H9 (cell line): Measurements from ENCODE around the gene CYTH4. TPM values are rescaled to one million over a fixed set of nuclear protein-coding genes. Genes with fewer than 3 reads are reported as not detected.

Experiments used
- DNase-seq: peaks from one replicate; pipeline ENCODE4 v3.0.0-alpha.2; 2017
- H2AFZ ChIP-seq: one replicate; pipeline ENCODE4 v1.6.1; 2013; ENCODE audit warnings: mild to moderate bottlenecking, low read length, control low read depth, moderate library complexity
- H2AK5ac ChIP-seq: 2 replicates; pipeline ENCODE4 v1.6.1; 2013; ENCODE audit warnings: low read length, control low read depth, mixed read lengths; ENCODE audit not compliant: insufficient read length
- H2BK120ac ChIP-seq: one replicate; pipeline ENCODE4 v1.6.1; 2013; ENCODE audit warnings: low read depth, mild to moderate bottlenecking, low read length, control low read depth, inconsistent platforms; ENCODE audit not compliant: poor library complexity, severe bottlenecking
- H2BK12ac ChIP-seq: 2 replicates; pipeline ENCODE4 v1.6.1; 2013; ENCODE audit warnings: low read length, control low read depth, mixed read lengths, low read depth; ENCODE audit not compliant: insufficient read length
- H2BK15ac ChIP-seq: 2 replicates; pipeline ENCODE4 v1.6.1; 2013; ENCODE audit warnings: low read depth, low read length, control low read depth
- H2BK20ac ChIP-seq: one replicate; pipeline ENCODE4 v1.6.1; 2013; ENCODE audit warnings: low read depth, mild to moderate bottlenecking, low read length, control low read depth, inconsistent platforms; ENCODE audit not compliant: poor library complexity, severe bottlenecking
- H2BK5ac ChIP-seq: 2 replicates; pipeline ENCODE4 v1.6.1; 2013; ENCODE audit warnings: low read length, control low read depth, mixed read lengths; ENCODE audit not compliant: insufficient read length
- H3K14ac ChIP-seq: 2 replicates; pipeline ENCODE4 v1.6.1; 2013; ENCODE audit warnings: low read length, control low read depth; ENCODE audit not compliant: insufficient read depth
- H3K18ac ChIP-seq: 2 replicates; pipeline ENCODE4 v1.6.1; 2013; ENCODE audit warnings: low read depth, mild to moderate bottlenecking, mixed read lengths, low read length, control low read depth; ENCODE audit not compliant: insufficient read length
- H3K23ac ChIP-seq: 2 replicates; pipeline ENCODE4 v1.6.1; 2013; ENCODE audit warnings: low read length, control low read depth, mixed read lengths, low read depth; ENCODE audit not compliant: insufficient read length
- H3K23me2 ChIP-seq: 2 replicates; pipeline ENCODE4 v1.6.1; 2013; ENCODE audit warnings: low read depth, mild to moderate bottlenecking, mixed read lengths, low read length, control low read depth; ENCODE audit not compliant: insufficient read length, poor library complexity, severe bottlenecking
- H3K27ac ChIP-seq: 2 replicates; pipeline ENCODE4 v1.5.1; 2013; ENCODE audit warnings: low read length, control low read depth, mixed read lengths, low read depth; ENCODE audit not compliant: insufficient read length
- H3K27me3 ChIP-seq: 2 replicates; pipeline ENCODE4 v1.6.1; 2013; ENCODE audit warnings: low read length, control low read depth, inconsistent platforms; ENCODE audit not compliant: insufficient read depth
- H3K4ac ChIP-seq: 2 replicates; pipeline ENCODE4 v1.6.1; 2013; ENCODE audit warnings: low read depth, mild to moderate bottlenecking, control low read depth, inconsistent platforms, low read length, moderate library complexity
- H3K4me1 ChIP-seq: 2 replicates; pipeline ENCODE4 v1.6.1; 2013; ENCODE audit warnings: low read length, control low read depth, inconsistent platforms; ENCODE audit not compliant: insufficient read depth
- H3K4me2 ChIP-seq: 2 replicates; pipeline ENCODE4 v1.6.1; 2013; ENCODE audit warnings: low read length, control low read depth, mixed read lengths; ENCODE audit not compliant: insufficient read length, insufficient read depth
- H3K56ac ChIP-seq: 2 replicates; pipeline ENCODE4 v1.6.1; 2013; ENCODE audit warnings: low read depth, mild to moderate bottlenecking, mixed read lengths, low read length, control low read depth; ENCODE audit not compliant: insufficient read length
- H3K79me1 ChIP-seq: 2 replicates; pipeline ENCODE4 v1.6.1; 2013; ENCODE audit warnings: low read depth, mild to moderate bottlenecking, moderate library complexity, low read length, control low read depth, inconsistent platforms; ENCODE audit not compliant: insufficient read depth, poor library complexity, severe bottlenecking
- H3K79me2 ChIP-seq: 2 replicates; pipeline ENCODE4 v1.6.1; 2013; ENCODE audit warnings: low read length, control low read depth, inconsistent platforms; ENCODE audit not compliant: insufficient read depth
- H3K9ac ChIP-seq: 2 replicates; pipeline ENCODE4 v1.6.1; 2013; ENCODE audit warnings: low read length, control low read depth, mixed read lengths; ENCODE audit not compliant: insufficient read length; ENCODE audit errors: extremely low read depth
- H3K9me3 ChIP-seq: one replicate; pipeline ENCODE4 v1.6.1; 2013; ENCODE audit warnings: low read depth, low read length, inconsistent platforms; ENCODE audit not compliant: control insufficient read depth
- H3T11ph ChIP-seq: one replicate; pipeline ENCODE4 v1.6.1; 2013; ENCODE audit warnings: mild to moderate bottlenecking, low read length, control low read depth, inconsistent platforms
- H4K20me1 ChIP-seq: one replicate; pipeline ENCODE4 v1.6.1; 2013; ENCODE audit not compliant: control insufficient read depth, insufficient read length, insufficient read depth
- H4K5ac ChIP-seq: 2 replicates; pipeline ENCODE4 v1.6.1; 2013; ENCODE audit warnings: low read depth, mild to moderate bottlenecking, mixed read lengths, low read length, control low read depth; ENCODE audit not compliant: insufficient read length
- H4K8ac ChIP-seq: replicated peaks from 2 replicates; pipeline ENCODE4 v1.6.1; 2013; ENCODE audit warnings: low read length, control low read depth, mixed read lengths, low read depth; ENCODE audit not compliant: insufficient read length
- H4K91ac ChIP-seq: 2 replicates; pipeline ENCODE4 v1.6.1; 2013; ENCODE audit warnings: low read depth, mild to moderate bottlenecking, moderate library complexity, mixed read lengths, low read length, control low read depth; ENCODE audit not compliant: insufficient read length
- H3K27ac Mint-ChIP-seq, 3 experiments: 2 replicates in 2 of 3; 3 replicates in 1 of 3; pipeline ENCODE4 v1.8.0; 2020 to 2021; ENCODE audit warnings: mixed read lengths in 3 of 3, mild to moderate bottlenecking in 1 of 3, moderate library complexity in 1 of 3
- H3K27me3 Mint-ChIP-seq: 2 replicates; pipeline ENCODE4 v1.8.0; 2021; ENCODE audit warnings: low read depth, mild to moderate bottlenecking, moderate library complexity, mixed read lengths
- H3K36me3 Mint-ChIP-seq, 3 experiments: 2 replicates in 2 of 3; 3 replicates in 1 of 3; pipeline ENCODE4 v1.8.0; 2020 to 2021; ENCODE audit warnings: low read depth in 3 of 3, mixed read lengths in 3 of 3; ENCODE audit not compliant: insufficient read depth in 1 of 3
- H3K4me1 Mint-ChIP-seq, 2 experiments: 2 replicates each; pipeline ENCODE4 v1.8.0; 2020; ENCODE audit warnings: mixed read lengths in 2 of 2
- H3K4me3 Mint-ChIP-seq, 2 experiments: 2 replicates in 1 of 2; 3 replicates in 1 of 2; pipeline ENCODE4 v1.8.0; 2020 to 2021; ENCODE audit warnings: mild to moderate bottlenecking in 2 of 2, mixed read lengths in 2 of 2, moderate library complexity in 1 of 2
- H3K9me3 Mint-ChIP-seq, 2 experiments: 2 replicates in 1 of 2; 3 replicates in 1 of 2; pipeline ENCODE4 v1.8.0; 2020; ENCODE audit warnings: mild to moderate bottlenecking in 2 of 2, mixed read lengths in 2 of 2, moderate library complexity in 1 of 2
- CTCF ChIP-seq: fragments of 200-600 bp; sonication (generic); conservative IDR thresholded peaks from 3 replicates; pipeline ENCODE4 v1.8.0; 2021; ENCODE audit warnings: antibody characterized with exemption, mild to moderate bottlenecking
- WGBS: extraction: QIAGEN DNeasy Blood & Tissue Kit; methylation state at CpG from one replicate; pipeline ENCODE4 v1.1.7; 2013; ENCODE audit warnings: missing lambda C conversion rate, low lambda C conversion rate, mixed read lengths; ENCODE audit not compliant: insufficient read length; ENCODE audit errors: extremely low coverage; 5-methylcytosine and 5-hydroxymethylcytosine counted together
- total RNA-seq: library from RNA; stranded (reverse); gene quantifications from 2 replicates; pipeline ENCODE4 v1.2.1, GENCODE V29; 2021

CYTH4 gene
- total RNA-seq, 1 experiment from 2014 or later: not detected

- WGBS: no CpG with 5 or more reads among the region's 8 CpGs
- Mint-ChIP-seq H3K27me3 (peaks cover 82% of the 10 kb centered on the region), H3K4me3 (no peak overlapping the region), H3K27ac (no peak overlapping the region), H3K9me3 (no peaks in the 10 kb centered on the region), H3K36me3 (no peaks in the 10 kb centered on the region), H3K4me1 (peaks cover 35 to 68% of the 10 kb centered on the region in 2 experiments)
- Histone ChIP-seq H2AK5ac (no peak overlapping the region), H3K9me3 (no peaks in the 10 kb centered on the region), H2AFZ (no peak overlapping the region), H3K18ac (no peak overlapping the region), H2BK5ac (no peak overlapping the region), H4K91ac (no peak overlapping the region), H3K27me3 (peaks cover 3% of the 10 kb centered on the region; the same call in 1 of the 2 replicates), H4K5ac (no peak overlapping the region), H2BK12ac (no peak overlapping the region), H3K14ac (no peak overlapping the region), H2BK120ac (no peak overlapping the region), H3K23me2 (peaks cover 10% of the 10 kb centered on the region), H3K79me2 (no peaks in the 10 kb centered on the region), H2BK15ac (no peak overlapping the region), H3K79me1 (no peaks in the 10 kb centered on the region), H4K20me1 (no peaks in the 10 kb centered on the region), H4K8ac (no peak overlapping the region), H3K23ac (no peak overlapping the region), H3K9ac (no peak overlapping the region), H3K27ac (no peak overlapping the region), H2BK20ac (no peak overlapping the region), H3K4ac (no peak overlapping the region), H3T11ph (no peak overlapping the region), H3K4me1 (no peaks in the 10 kb centered on the region), H3K4me2 (no peak overlapping the region), H3K56ac (no peak overlapping the region)
- TF ChIP-seq CTCF: no peak
- no peak for DNase-seq
Observed at GRCh38 chr22:37337204-37337943, 55.1 kb downstream of the CYTH4 start.
